K562 (cell line): ENCODE data around the gene STX3. TPM values are rescaled to one million over a fixed set of nuclear protein-coding genes. Genes with fewer than 3 reads are reported as not detected.
A peak's percentile ranks its signal among the peaks of the same experiment; 100 is the strongest.

Source experiments
- ADNP ChIP-seq: fragments of 200-800 bp; sonication (Bioruptor generic); IDR thresholded peaks from 2 replicates; pipeline ENCODE4 v1.6.1; 2016; ENCODE audit warnings: missing genetic modification characterization, missing compliant biosample characterization
- AFF1 ChIP-seq, 2 experiments: fragments of 450-650 bp; IDR thresholded peaks; 2 replicates each; pipeline ENCODE4 v1.6.1; 2018; ENCODE audit warnings: mild to moderate bottlenecking in 2 of 2, low read depth in 1 of 2; ENCODE audit not compliant: partially characterized antibody in 2 of 2
- ARID3B ChIP-seq: fragments of 250-450 bp; sonication (Bioruptor Pico); IDR thresholded peaks from 2 replicates; pipeline ENCODE4 v1.4.0; 2020; ENCODE audit warnings: borderline replicate concordance
- BRF1 ChIP-seq: IDR thresholded peaks from 3 replicates; pipeline ENCODE4 v1.6.1; 2011; ENCODE audit warnings: borderline replicate concordance, mild to moderate bottlenecking; ENCODE audit not compliant: insufficient read length; ENCODE audit errors: extremely low read depth
- CBFA2T2 ChIP-seq: fragments of 450-650 bp; conservative IDR thresholded peaks from 2 replicates; pipeline ENCODE4 v1.6.1; 2017; ENCODE audit warnings: mild to moderate bottlenecking
- ESRRB ChIP-seq: fragments of 250-450 bp; sonication (Bioruptor Pico); IDR thresholded peaks from 2 replicates; pipeline ENCODE4 v1.5.0; 2020; ENCODE audit warnings: mild to moderate bottlenecking, moderate library complexity, borderline replicate concordance
- L3MBTL2 ChIP-seq: fragments of 450-650 bp; IDR thresholded peaks from 2 replicates; pipeline ENCODE4 v1.6.1; 2016; ENCODE audit warnings: mild to moderate bottlenecking, moderate library complexity
- NBN ChIP-seq: fragments of 450-650 bp; IDR thresholded peaks from 2 replicates; pipeline ENCODE4 v1.6.1; 2016; ENCODE audit warnings: low read depth, mild to moderate bottlenecking
- NFATC3 ChIP-seq: fragments of 450-650 bp; IDR thresholded peaks from 2 replicates; pipeline ENCODE4 v1.6.1; 2017; ENCODE audit warnings: mild to moderate bottlenecking
- RBM39 ChIP-seq: fragments of 200-400 bp; formaldehyde crosslinking; optimal IDR thresholded peaks from 2 replicates; pipeline ENCODE3; 2018; ENCODE audit warnings: low read depth, low read length
- RNF2 ChIP-seq: sonication (generic); IDR thresholded peaks from 2 replicates; pipeline ENCODE4 v1.6.1; 2016
- SREBF2 ChIP-seq: sonication (generic); formaldehyde crosslinking; IDR thresholded peaks from 2 replicates; pipeline ENCODE4 v1.4.0; 2020; ENCODE audit warnings: mild to moderate bottlenecking, missing genetic modification reagents
- TBL1XR1 ChIP-seq, 2 experiments: IDR thresholded peaks; 2 replicates each; pipeline ENCODE4 v1.6.1; 2012; ENCODE audit warnings: improper control_type of control experiment in 2 of 2, low read length in 2 of 2, mild to moderate bottlenecking in 1 of 2
- TCF7L2 ChIP-seq: fragments of 150-350 bp; IDR thresholded peaks from 2 replicates; pipeline ENCODE4 v1.6.1; 2016; ENCODE audit warnings: low read depth, mild to moderate bottlenecking, low read length, moderate library complexity
- THAP7 ChIP-seq: fragments of 250-450 bp; sonication (Bioruptor Pico); IDR thresholded peaks from 2 replicates; pipeline ENCODE4 v1.5.0; 2021
- ZBTB5 ChIP-seq: fragments of 450-650 bp; IDR thresholded peaks from 2 replicates; pipeline ENCODE4 v1.6.1; 2017; ENCODE audit warnings: antibody characterized with exemption
- ZFP36 ChIP-seq: fragments of 150-350 bp; IDR thresholded peaks from 2 replicates; pipeline ENCODE4 v1.6.1; 2018; ENCODE audit warnings: low read length, low read depth; ENCODE audit not compliant: partially characterized antibody
- ZNF232 ChIP-seq: sonication (generic); formaldehyde crosslinking; IDR thresholded peaks from 2 replicates; pipeline ENCODE4 v1.8.0; 2022; ENCODE audit warnings: mild to moderate bottlenecking, missing genetic modification reagents
- ZNF253 ChIP-seq: fragments of 250-450 bp; sonication (Bioruptor Pico); conservative IDR thresholded peaks from 2 replicates; pipeline ENCODE4 v1.6.1; 2021; ENCODE audit warnings: mild to moderate bottlenecking
- ZNF507 ChIP-seq: conservative IDR thresholded peaks from 2 replicates; pipeline ENCODE4 v1.6.1; 2017; ENCODE audit warnings: missing genetic modification characterization, missing compliant biosample characterization
- ZNF644 ChIP-seq: fragments of 200-800 bp; sonication (Bioruptor generic); IDR thresholded peaks from 2 replicates; pipeline ENCODE4 v1.6.1; 2016; ENCODE audit warnings: low read depth, missing genetic modification characterization, missing compliant biosample characterization
- polyA plus RNA-seq, 8 experiments: library from polyadenylated mRNA; depleted of rRNA in 4 of 8; stranded (reverse) in 5 of 8; unstranded in 3 of 8; fragments of >200 nt; fragmentation: Nextera tagmentation in 2 of 8; fragmentation: Illumina TruSeq in 1 of 8; extraction: Ambion mirVana in 2 of 8; extraction: Trizol in 1 of 8; gene quantifications; 2 replicates each; pipeline versions ENCODE4 v1.2.1 to v1.2.3, GENCODE V29; 2011 to 2014; ENCODE audit warnings: inconsistent platforms in 1 of 8, missing spikeins in 1 of 8
- total RNA-seq, 7 experiments: library from RNA; depleted of rRNA in 6 of 7; stranded (reverse); fragments of >200 nt in 6 of 7; fragmentation: Illumina TruSeq in 2 of 7; extraction: Trizol in 2 of 7; gene quantifications; 2 replicates each; pipeline versions ENCODE4 v1.2.1 to v1.2.3, GENCODE V29; 2011 to 2021; ENCODE audit warnings: low replicate concordance in 1 of 7

The STX3 gene
- total and polyA plus RNA-seq, 9 of the 15 experiments (the other 6 are each of a cell fraction or from before 2014, with no cell fraction given): 12.0 to 91.6 (median 48.7) TPM

- TF ChIP-seq ZNF232 (CRISPR knock-in tag) (no peak), RBM39 (no peak), AFF1 (IDR thresholded peaks at IDR 0.05; ENCODE audit: low read depth in 1 of 2, partially characterized antibody in 2 of 2) (no peak), ZNF253 (CRISPR knock-in tag) (no peak), TBL1XR1 (IDR thresholded peaks at IDR 0.05; ENCODE audit: low read length in 2 of 2) (no peak), ADNP (tag) (no peak), SREBF2 (CRISPR knock-in tag) (no peak), CBFA2T2 (no peak), NBN (no peak), ZFP36 (no peak), ZNF507 (tag) (no peak), ZNF644 (tag) (no peak), ESRRB (CRISPR knock-in tag) (no peak), L3MBTL2 (no peak), THAP7 (CRISPR knock-in tag) (no peak), TCF7L2 (no peak), BRF1 (no peak), ARID3B (CRISPR knock-in tag) (0 out of 2 replicates have a peak, but pooled peaks have one; percentile 38), ZBTB5 (peak; percentile 74; the same call in 1 of the 2 replicates), RNF2 (no peak), NFATC3 (no peak)
These were observed at the start of gene STX3 (continued) for GRCh38 chr11:59754859-59755700.
